GM12878 (cell line): ENCODE results near the gene DNAJB2.

Source experiments
- HCFC1 ChIP-seq: fragments of 150-350 bp; IDR thresholded peaks from 2 replicates; pipeline ENCODE4 v1.6.1; 2014; ENCODE audit warnings: low read length
- HDAC2 ChIP-seq: fragments of 200-600 bp; sonication (generic); IDR thresholded peaks from 2 replicates; pipeline ENCODE4 v1.6.1; 2017
- NRF1 ChIP-seq: conservative IDR thresholded peaks from 2 replicates; pipeline ENCODE4 v1.6.1; 2011; ENCODE audit warnings: mild to moderate bottlenecking, low read depth, low read length, improper control_type of control experiment
- POLR2AphosphoS5 ChIP-seq: IDR thresholded peaks from 2 replicates; pipeline ENCODE4 v1.6.1; 2011; ENCODE audit warnings: mild to moderate bottlenecking, low read length, inconsistent platforms
- ZNF274 ChIP-seq: IDR thresholded peaks from one replicate; pipeline ENCODE4 v1.8.0; 2011; ENCODE audit not compliant: insufficient read length, insufficient read depth
- TF ChIP-seq, protein P1 (sequence below), 3 experiments: IDR thresholded peaks in 2 of 3; conservative IDR thresholded peaks in 1 of 3; 2 replicates each; pipeline ENCODE4 v1.5.1; 2011; ENCODE audit warnings: low read depth in 3 of 3, low read length in 3 of 3, mild to moderate bottlenecking in 3 of 3, control low read depth in 2 of 3, moderate library complexity in 2 of 3, inconsistent platforms in 1 of 3, mixed read lengths in 1 of 3; ENCODE audit not compliant: control insufficient read depth in 2 of 3, insufficient read depth in 1 of 3; ENCODE audit errors: extremely low read depth in 1 of 3
- TF ChIP-seq, protein P2 (sequence below): IDR thresholded peaks from 2 replicates; pipeline ENCODE4 v1.6.1; 2012; ENCODE audit warnings: mild to moderate bottlenecking, low read depth, low read length

DNA sequence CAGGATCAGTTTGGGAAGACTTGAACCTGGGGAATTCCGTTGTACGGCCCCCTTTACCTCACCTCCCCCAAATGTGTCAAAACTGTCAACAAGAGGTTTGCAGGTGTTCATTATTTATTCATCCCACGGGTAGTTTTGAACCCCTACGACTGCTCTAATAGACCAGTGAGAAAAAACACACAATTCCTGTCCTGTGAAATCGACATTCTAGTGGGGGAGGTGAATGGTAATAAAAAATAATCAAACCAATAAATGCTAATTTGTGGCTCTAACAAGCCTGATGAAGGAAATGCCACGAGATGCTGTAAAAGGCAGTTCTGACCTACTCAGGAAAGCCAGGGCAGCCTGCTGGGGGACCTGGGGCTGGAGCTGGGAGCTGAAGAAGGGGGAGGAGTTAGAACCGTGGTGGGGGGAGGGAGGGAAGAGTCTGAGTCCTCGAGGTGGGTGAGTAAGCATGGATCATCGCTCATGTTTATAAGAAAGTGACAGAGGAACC lies 463 bp upstream of the DNAJB2 start:
- TF ChIP-seq, protein P1, sequence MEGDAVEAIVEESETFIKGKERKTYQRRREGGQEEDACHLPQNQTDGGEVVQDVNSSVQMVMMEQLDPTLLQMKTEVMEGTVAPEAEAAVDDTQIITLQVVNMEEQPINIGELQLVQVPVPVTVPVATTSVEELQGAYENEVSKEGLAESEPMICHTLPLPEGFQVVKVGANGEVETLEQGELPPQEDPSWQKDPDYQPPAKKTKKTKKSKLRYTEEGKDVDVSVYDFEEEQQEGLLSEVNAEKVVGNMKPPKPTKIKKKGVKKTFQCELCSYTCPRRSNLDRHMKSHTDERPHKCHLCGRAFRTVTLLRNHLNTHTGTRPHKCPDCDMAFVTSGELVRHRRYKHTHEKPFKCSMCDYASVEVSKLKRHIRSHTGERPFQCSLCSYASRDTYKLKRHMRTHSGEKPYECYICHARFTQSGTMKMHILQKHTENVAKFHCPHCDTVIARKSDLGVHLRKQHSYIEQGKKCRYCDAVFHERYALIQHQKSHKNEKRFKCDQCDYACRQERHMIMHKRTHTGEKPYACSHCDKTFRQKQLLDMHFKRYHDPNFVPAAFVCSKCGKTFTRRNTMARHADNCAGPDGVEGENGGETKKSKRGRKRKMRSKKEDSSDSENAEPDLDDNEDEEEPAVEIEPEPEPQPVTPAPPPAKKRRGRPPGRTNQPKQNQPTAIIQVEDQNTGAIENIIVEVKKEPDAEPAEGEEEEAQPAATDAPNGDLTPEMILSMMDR (IDR thresholded peaks at IDR 0.05 in 2 of 3, conservative IDR thresholded peaks at IDR 0.05 in 1 of 3; ENCODE audit: control insufficient read depth in 2 of 3, extremely low read depth in 1 of 3, insufficient read depth in 1 of 3, low read depth in 3 of 3, low read length in 3 of 3) = no peak
- TF ChIP-seq ZNF274 = no peak
- no peak for TF ChIP-seq NRF1
- no peak for TF ChIP-seq POLR2AphosphoS5
- TF ChIP-seq, protein P2, sequence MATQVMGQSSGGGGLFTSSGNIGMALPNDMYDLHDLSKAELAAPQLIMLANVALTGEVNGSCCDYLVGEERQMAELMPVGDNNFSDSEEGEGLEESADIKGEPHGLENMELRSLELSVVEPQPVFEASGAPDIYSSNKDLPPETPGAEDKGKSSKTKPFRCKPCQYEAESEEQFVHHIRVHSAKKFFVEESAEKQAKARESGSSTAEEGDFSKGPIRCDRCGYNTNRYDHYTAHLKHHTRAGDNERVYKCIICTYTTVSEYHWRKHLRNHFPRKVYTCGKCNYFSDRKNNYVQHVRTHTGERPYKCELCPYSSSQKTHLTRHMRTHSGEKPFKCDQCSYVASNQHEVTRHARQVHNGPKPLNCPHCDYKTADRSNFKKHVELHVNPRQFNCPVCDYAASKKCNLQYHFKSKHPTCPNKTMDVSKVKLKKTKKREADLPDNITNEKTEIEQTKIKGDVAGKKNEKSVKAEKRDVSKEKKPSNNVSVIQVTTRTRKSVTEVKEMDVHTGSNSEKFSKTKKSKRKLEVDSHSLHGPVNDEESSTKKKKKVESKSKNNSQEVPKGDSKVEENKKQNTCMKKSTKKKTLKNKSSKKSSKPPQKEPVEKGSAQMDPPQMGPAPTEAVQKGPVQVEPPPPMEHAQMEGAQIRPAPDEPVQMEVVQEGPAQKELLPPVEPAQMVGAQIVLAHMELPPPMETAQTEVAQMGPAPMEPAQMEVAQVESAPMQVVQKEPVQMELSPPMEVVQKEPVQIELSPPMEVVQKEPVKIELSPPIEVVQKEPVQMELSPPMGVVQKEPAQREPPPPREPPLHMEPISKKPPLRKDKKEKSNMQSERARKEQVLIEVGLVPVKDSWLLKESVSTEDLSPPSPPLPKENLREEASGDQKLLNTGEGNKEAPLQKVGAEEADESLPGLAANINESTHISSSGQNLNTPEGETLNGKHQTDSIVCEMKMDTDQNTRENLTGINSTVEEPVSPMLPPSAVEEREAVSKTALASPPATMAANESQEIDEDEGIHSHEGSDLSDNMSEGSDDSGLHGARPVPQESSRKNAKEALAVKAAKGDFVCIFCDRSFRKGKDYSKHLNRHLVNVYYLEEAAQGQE = no peak
- no peak for TF ChIP-seq HCFC1
- no peak for TF ChIP-seq HDAC2
